ENCODE data around the gene DCP1B. TPM values are rescaled to one million over a fixed set of nuclear protein-coding genes. Genes with fewer than 3 reads are reported as not detected.

Gene DCP1B
- total RNA-seq, 3 donors from 2014 or later (not counting 1 experiment from before 2014, with no cell fraction given), result 4.7 to 8.5 (median 7.5) TPM

GRCh38 chr12:1928439-1929121 is 75.7 kb downstream of the DCP1B start:
- H3K36me3 Mint-ChIP-seq, result no peaks in the 10 kb centered on the region
- no peaks in the 10 kb centered on the region for H3K27me3 ChIP-seq (ENCODE audit: control insufficient read depth, insufficient read depth, low read length)
- H3K27me3 Mint-ChIP-seq (ENCODE audit: low read depth in 2 of 2), result peaks cover 0 to 10% of the 10 kb centered on the region in 2 donors
- H3K4me1 ChIP-seq (ENCODE audit: control insufficient read depth, insufficient read depth, low read length), result peaks cover 29% of the 10 kb centered on the region
- DNase-seq, result no peak
- H3K36me3 ChIP-seq (ENCODE audit: control insufficient read depth, insufficient read depth, low read length), result no peaks in the 10 kb centered on the region
- H3K4me3 ChIP-seq (ENCODE audit: low read length), result no peak overlapping the region
- no peaks in the 10 kb centered on the region for H3K9me3 Mint-ChIP-seq
- H3K27ac ChIP-seq (ENCODE audit: low read length), result no peak overlapping the region
- no peaks in the 10 kb centered on the region for H3K9me3 ChIP-seq (ENCODE audit: control insufficient read depth, insufficient read depth, low read length)
- peaks cover 16 to 38% of the 10 kb centered on the region in 2 donors for H3K4me1 Mint-ChIP-seq
- intact Hi-C loops (cut with micrococcal nuclease), result no loop called here
- no peak overlapping the region for H3K4me3 Mint-ChIP-seq
- H3K27ac Mint-ChIP-seq, result no peak overlapping the region
- WGBS (ENCODE audit: insufficient coverage), result 92% methylated on average over 22 of the region's 22 CpGs
- TF ChIP-seq CTCF (IDR thresholded peaks at IDR 0.05), result no peak
- ATAC-seq, result no peak

- H3K4me1 Mint-ChIP-seq, result peaks cover 16 to 38% of the 10 kb centered on the region in 2 donors
- H3K27ac ChIP-seq (ENCODE audit: low read length), result no peak overlapping the region
- no peak for TF ChIP-seq CTCF (IDR thresholded peaks at IDR 0.05)
- no peak overlapping the region for H3K4me3 Mint-ChIP-seq
- ATAC-seq (no peak), DNase-seq (no peak)
- H3K27me3 ChIP-seq (ENCODE audit: control insufficient read depth, insufficient read depth, low read length), result no peaks in the 10 kb centered on the region
- H3K4me1 ChIP-seq (ENCODE audit: control insufficient read depth, insufficient read depth, low read length), result peaks cover 25% of the 10 kb centered on the region
- no peak overlapping the region for H3K27ac Mint-ChIP-seq
- WGBS (ENCODE audit: insufficient coverage), result 91% methylated on average over 15 of the region's 15 CpGs
- H3K36me3 Mint-ChIP-seq, result no peaks in the 10 kb centered on the region
- H3K9me3 Mint-ChIP-seq, result no peaks in the 10 kb centered on the region
- no peaks in the 10 kb centered on the region for H3K9me3 ChIP-seq (ENCODE audit: control insufficient read depth, insufficient read depth, low read length)
- peaks cover 0 to 10% of the 10 kb centered on the region in 2 donors for H3K27me3 Mint-ChIP-seq (ENCODE audit: low read depth in 2 of 2)
- intact Hi-C loops (cut with micrococcal nuclease), result no loop called here
- H3K4me3 ChIP-seq (ENCODE audit: low read length), result no peak overlapping the region
- no peaks in the 10 kb centered on the region for H3K36me3 ChIP-seq (ENCODE audit: control insufficient read depth, insufficient read depth, low read length)
These were observed 76.4 kb downstream of the DCP1B start for GRCh38 chr12:1927751-1928351.

- H3K4me1 Mint-ChIP-seq, result peaks cover 13 to 36% of the 10 kb centered on the region in 2 donors
- intact Hi-C loops (cut with micrococcal nuclease), result no loop called here
These were observed 77.1 kb downstream of the DCP1B start for GRCh38 chr12:1927051-1927680.

More at GRCh38 chr12:1927051-1927680, 77.1 kb downstream of the DCP1B start:
- 91% methylated on average over 11 of the region's 11 CpGs for WGBS (ENCODE audit: insufficient coverage)
- H3K9me3 Mint-ChIP-seq, result no peaks in the 10 kb centered on the region
- no peaks in the 10 kb centered on the region for H3K36me3 Mint-ChIP-seq
- H3K4me3 Mint-ChIP-seq, result no peak overlapping the region
- Histone ChIP-seq H3K4me3 (ENCODE audit: low read length) (no peak overlapping the region), H3K27ac (ENCODE audit: low read length) (no peak overlapping the region), H3K9me3 (ENCODE audit: control insufficient read depth, insufficient read depth, low read length) (no peaks in the 10 kb centered on the region), H3K36me3 (ENCODE audit: control insufficient read depth, insufficient read depth, low read length) (no peaks in the 10 kb centered on the region), H3K4me1 (ENCODE audit: control insufficient read depth, insufficient read depth, low read length) (peaks cover 25% of the 10 kb centered on the region), H3K27me3 (ENCODE audit: control insufficient read depth, insufficient read depth, low read length) (no peaks in the 10 kb centered on the region)
- no peak for DNase-seq
- H3K27me3 Mint-ChIP-seq (ENCODE audit: low read depth in 2 of 2), result peaks cover 0 to 7% of the 10 kb centered on the region in 2 donors
- no peak for ATAC-seq
- no peak overlapping the region for H3K27ac Mint-ChIP-seq
- TF ChIP-seq CTCF (IDR thresholded peaks at IDR 0.05), result no peak

Data from natural killer cell (primary cell).